TTC549 (cell line): ENCODE results near the gene IL1RAPL2.
"Not testable (repeated sequence)": the region's sequence is repeated elsewhere in the genome, so short reads cannot be mapped to it uniquely, and the experiment has no call there.

Source experiments
- FAIRE-seq: peaks from 2 replicates; lab custom pipeline; 2012; peaks lifted over from hg19 to GRCh38; lab: Jason Lieb, UNC

Gene IL1RAPL2

DNA sequence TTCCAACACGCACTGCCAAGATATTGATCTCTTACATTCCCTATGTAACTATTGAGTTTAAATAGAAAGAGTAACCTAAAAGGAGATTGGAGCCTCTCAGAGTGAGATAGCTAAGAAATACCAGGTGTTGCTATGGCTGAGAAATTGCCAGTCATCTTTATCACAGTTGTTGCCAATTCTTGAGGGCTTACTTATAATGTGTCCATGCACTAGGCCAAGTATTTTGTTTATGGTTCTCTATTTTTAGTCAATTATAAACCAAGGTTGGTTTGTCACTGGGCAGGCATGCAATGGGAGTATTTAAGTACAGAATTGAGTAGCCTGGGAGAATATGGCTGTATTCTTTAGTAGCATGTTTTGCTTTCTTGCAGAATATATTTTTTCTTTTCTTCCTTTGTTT is 452.9 kb downstream of the IL1RAPL2 start:
- no peak for FAIRE-seq

DNA sequence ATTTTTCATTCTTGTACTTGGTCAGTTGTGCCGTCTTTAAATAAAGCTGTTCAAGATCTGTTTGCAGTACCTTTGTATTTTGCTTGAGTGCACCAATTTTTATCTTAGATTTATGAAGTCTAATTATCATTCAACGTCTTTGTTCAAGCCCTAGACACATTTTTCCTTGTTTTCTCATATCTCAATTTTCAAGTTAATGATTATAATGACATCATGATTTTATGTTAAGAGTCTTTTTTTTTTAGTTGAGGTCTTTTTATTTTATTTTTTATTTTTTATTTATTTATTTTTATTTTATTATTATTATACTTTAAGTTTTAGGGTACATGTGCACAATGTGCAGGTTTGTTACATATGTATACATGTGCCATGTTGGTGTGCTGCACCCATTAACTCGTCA is 463.0 kb downstream of the IL1RAPL2 start:
- FAIRE-seq = not testable (repeated sequence)

DNA sequence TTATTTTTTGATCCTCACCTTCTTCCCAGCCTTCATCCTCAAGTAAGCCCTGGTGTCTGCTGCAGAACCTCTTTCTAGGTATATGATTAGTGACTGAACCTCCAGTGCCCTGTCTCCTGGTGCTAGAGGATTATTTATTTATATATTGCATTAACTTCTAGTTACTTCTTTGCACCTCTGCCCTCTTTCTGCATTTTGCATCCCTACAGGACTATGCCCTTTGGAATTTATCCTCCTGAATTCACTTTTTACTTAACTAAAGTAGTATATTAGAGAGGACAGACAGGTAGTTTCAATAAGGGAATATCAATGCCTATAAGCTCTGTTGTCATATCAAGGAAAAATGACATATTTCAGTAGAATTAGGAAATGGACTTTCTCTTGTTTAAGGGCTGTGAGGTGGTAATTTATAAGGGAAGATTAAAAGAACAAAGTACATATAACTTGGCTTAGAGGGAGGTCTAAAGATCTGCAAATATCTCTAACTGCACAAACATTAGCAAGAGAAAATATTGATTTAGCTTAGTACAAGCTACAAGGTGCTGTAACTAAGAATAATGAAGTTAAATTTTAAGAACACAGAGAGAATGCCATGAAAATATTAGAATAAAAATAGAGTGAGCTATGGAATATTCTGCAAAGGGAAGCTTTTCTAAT is 472.8 kb downstream of the IL1RAPL2 start:
- no peak for FAIRE-seq

DNA sequence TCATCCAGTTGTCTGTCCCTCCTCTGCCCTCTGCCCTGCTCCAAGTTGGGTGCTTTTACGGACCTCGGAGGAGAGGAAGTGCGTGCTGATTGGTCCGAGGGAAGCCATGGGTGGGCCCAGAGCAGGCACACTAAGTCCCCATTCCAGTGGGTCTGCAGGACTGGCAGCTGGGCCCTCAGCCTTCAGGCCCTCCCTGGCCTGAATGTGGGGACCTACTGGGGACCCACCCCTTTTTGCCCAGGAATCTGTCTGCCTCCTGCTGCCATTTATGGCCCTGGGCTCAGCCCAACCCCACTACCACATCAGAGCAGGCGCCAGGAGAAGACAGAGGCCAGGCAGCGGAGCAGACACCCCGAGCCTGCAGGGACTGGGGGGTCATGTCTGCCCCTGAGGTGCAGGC is 484.9 kb downstream of the IL1RAPL2 start:
- FAIRE-seq = no peak

DNA sequence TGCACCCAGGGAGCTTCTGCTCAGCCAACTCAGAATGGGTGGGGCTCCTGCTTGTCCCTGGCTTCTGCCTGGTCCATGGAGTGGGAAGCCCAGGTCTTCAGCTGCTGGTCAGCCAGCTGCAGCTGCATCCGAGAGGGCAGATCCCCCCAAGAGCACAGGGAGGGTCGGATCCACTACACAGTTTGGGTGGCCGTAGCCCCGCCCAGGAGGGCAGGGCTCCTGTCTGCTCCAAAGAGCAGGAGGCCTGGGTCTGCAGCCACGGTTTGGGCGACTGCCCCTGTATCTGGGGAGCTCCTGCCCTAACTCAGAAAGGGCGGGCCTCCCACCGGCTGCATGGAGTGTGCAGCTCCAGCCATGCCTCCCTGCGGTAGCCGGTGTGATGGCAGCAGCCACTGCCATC is 485.4 kb downstream of the IL1RAPL2 start:
- FAIRE-seq = no peak

DNA sequence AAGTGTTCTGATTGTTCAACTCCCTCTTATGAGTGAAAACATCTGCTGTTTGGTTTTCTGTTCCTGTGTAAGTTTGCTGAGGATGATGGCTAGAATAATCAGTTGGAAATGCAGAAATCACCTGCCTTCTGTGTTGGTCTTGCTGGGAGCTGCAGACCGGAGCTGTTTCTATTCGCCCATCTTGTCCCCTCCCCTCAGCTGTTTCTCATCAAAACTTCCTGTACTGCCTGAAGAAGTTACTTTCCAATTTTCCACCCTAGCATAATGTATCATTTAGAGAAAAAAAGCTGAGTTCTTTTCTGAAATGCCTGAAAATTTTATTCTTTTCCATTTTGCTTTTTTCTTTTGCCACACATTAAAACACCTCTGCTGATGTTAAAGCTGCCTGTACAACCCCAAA is 486.9 kb downstream of the IL1RAPL2 start:
- FAIRE-seq = no peak

DNA sequence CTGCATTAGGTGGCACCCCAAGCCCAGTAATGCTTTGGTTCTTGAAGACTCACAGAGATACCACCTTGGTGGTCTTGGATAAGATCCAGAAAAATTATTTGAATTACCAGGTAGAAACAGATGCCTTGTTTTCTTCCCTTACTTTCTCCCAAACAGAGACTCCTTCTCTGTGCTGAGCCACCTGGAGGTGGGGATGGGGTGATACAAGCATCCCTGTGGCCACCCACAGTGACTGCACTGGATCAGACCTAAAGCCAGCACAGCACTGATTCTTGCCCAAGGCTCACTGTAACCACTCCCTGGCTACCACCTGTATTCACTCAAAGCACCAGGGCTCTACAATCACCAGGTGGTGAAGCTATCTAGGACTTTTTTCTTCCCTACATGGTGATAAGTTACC is 497.7 kb downstream of the IL1RAPL2 start:
- no peak for FAIRE-seq

DNA sequence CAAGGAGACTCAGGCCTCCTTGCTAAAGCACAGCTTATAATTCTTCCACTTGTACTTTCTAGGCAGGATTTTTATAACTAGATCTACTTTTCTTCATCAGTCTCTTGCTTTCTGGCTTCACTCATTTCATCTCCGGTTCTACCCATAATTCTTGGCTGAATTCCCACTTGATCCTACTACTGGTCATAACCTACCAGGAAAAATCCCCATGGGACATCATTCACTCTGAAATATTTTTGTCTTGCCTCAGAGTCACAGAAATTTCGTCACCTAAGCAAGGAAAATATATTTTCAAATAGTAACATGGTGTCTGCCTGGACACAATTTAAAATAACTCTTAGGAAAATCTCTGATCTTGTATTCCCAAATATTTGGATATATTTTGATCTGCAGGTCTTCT is 532.2 kb downstream of the IL1RAPL2 start:
- no peak for FAIRE-seq

DNA sequence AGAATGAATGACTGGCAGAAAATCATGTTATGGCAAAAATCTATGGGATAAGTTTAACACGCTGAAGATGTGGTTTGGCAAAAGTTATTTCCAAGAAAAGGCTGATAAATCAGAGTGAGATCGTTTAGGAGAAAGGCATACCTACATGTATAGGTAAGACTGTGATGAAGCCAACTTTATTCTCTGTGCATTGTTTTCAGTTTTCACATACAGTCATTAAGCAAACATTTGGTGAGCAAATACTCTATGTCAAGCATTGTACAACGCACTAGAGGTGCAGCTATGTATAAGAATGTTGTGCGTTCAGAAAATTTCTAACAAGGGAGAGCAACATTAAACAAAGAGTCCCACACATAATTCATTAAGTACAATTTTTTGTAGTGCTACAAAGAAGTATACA is 532.8 kb downstream of the IL1RAPL2 start:
- no peak for FAIRE-seq

DNA sequence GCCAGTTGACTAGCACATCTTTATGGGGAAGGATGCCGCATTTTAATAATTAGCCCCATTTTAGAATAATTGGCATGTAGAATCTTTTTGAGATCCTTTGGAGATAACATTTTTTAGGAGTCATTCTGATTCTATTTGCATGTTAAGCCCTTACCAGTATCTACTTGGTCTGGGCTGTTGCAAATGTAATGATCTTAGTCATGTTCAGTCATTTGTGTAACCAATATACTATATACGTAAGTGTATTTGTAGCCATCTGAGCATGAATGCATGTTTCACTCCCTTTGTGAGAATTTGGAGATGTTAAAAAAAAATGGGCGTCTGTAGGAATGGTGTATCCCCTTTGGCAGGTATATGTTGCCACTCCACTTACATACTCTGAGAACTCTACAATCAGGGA is 535.4 kb downstream of the IL1RAPL2 start:
- no peak for FAIRE-seq

DNA sequence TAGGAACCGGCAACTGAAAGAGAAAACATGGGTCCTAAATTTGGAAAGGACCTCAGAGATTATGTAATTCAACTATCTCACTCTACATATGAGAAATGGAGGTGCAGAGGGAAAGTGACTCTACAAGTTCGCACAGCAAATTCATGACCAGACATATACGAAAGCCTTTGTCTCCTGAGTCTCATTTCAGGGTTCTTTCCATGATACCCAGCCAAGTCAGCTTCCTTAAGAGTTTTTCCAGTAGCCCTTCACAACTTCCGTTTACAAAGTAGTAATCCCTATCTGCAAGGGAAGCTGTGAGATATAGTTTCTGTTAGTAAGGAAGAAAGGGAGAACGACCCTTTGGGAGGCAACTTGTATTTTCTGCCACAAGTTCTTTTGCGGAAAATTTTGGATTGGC is 543.9 kb downstream of the IL1RAPL2 start:
- FAIRE-seq = no peak

DNA sequence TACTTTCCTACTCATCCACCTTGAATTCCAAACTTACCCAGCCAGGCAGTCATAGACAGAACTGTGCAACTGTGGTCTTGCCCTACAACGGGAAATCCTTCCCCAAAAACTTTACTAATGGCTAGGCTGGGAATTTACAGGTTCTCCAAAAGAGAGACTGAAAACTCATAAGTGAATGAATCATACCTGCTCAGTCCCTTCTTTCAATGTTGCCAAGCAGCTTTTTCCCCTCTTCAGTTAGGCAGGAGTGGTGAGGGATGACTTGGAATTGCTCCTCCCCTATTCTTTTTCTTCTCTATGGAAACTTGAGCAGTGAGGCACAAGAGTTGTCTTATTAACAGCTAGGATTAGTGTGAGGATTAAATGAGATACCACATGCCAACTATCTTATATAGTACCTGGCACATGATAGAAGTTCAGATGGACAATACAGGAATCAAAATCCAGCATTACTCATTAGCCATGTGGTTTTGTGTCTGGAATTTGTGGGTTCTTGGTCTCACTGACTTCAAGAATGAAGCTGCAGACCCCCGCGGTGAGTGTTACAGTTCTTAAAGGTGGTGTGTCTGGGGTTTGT is 548.6 kb downstream of the IL1RAPL2 start:
- no peak for FAIRE-seq

DNA sequence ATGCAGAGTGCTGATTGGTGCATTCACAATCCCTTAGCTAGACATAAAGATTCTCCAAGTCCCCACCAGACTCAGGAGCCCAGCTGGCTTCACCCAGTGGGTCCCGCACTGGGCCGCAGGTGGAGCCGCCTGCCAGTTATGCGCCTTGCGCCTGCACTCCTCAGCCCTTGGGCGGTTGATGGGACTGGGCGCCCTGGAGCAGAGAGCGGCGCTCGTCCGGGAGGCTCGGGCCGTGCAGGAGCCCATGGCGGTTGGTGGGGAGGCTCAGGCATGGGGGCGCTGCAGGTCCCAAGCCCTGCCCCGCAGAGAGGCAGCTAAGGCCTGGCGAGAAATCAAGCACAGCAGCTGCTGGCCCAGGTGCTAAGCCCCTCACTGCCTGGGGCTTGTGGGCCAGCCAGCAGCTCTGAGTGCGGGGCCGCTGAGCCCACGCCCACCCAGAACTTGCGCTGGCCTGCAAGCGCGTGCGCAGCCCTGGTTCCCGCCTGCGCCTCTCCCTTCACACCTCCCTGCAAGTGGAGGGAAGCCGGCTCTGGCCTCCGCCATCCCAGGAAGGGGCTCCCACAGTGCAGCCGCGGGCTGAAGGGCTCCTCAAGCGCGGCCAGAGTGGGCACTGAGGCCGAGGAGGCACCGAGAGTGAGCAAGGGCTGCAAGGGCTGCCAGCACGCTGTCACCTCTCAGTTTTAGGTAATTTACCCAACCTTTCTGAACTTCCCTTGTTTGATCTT is 549.8 kb downstream of the IL1RAPL2 start:
- not testable (repeated sequence) for FAIRE-seq

DNA sequence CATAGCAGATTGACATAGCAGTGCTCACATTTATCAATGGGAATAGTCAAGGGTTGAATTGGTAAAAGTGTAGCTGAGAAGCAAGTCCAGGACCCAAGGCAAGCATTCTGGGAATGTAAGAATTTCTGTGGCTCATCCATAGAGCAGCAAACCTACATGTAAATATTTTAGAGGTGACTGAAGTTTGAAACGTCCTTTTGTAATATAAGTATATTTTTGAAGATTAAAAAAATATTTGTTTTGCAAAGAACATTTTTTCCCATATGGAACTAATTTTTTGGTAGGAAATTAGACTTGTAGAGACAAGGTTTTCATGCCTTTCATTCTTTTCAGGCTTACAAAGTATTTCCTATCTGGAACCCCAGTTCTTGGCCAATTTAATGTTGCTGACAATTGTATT is 550.5 kb downstream of the IL1RAPL2 start:
- FAIRE-seq = no peak

DNA sequence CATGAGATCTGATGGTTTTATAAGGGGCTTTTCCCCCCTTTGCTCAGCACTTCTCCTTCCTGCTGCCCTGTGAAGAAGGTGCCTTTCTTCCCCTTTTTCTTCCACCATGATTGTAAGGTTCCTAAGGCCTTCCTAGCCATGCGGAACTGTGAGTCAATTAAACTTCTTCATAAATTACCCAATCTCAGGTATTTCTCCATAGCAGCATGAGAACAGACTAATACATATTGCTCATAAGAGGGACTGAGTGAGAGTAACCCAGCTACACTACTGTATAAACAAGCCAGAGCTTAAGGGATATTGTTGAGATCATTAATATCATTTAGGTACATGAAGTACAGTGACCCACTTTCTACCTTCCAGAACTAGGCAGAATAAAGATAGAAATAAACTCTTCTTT is 551.6 kb downstream of the IL1RAPL2 start:
- FAIRE-seq = no peak

DNA sequence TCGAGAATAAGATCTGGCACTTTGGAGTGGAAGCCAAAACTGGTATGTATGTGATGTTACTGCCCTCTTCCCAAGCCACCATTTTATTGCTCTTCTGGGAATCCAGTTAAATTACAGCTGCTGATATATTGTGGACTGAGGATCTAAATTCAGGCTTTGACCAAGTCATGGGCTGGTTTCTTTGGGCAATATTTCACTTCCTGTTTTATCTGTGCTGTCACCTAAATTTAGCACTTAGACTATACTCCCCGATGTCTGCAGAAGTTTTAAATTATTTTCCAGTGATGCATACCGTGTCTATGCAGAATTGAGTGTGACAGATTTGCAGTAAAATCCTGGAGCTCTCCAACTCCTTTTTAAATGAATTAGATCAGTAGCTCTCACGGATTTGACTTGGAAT is 554.5 kb downstream of the IL1RAPL2 start:
- no peak for FAIRE-seq

DNA sequence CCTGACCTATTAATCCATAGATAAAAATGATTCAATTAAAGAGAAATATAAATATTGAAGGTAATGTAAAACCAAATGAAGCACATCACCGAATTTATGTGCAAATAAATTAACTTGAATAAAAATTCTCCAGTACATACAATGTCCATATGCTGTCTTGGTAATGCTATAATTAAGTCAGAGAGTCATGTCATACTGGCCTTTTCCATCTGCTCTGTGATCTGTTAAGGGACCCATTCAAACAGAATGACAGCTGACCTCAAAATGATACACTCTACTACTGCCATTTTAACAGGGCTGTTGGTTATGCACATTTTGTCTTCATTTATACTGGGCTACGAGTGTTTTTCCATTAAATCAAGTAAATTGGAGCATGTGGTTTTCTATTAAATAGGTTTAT is 555.2 kb downstream of the IL1RAPL2 start:
- FAIRE-seq = no peak

DNA sequence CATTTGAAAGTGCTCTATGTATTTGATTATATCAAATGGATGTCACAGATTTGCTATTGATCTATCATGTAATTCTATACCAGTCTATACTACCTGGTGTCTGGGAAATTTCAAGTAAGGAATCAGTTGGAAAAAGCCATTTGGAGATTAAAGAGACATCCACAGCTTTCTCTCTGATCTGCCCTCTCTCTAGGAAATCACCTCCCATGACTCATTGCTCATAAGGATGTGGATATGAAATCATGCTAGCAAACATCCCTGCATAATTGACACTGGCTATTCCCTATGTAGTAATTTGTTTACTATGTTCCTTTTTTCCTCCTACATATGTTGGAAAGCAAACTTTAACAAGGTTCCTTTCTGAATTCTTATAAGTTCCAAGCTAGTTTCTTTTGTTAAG is 560.2 kb downstream of the IL1RAPL2 start:
- no peak for FAIRE-seq

DNA sequence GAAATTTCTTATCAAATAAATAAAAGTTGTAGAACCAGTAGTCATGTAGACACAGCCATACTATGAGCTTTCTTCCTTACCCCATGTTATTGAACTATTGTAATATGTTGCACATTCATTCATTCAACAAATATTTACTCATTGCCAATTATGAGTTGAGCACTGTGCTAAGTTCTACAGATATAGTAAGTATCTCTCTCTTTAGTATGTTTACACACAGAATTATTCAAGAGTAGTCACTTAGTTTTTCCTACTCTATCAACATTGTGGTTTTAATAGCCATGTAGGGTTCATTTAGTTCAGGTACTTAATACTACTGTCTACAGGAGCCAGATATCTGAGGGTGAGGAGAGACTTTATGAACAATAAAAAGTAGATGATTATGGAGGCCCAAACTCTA is 568.3 kb downstream of the IL1RAPL2 start:
- FAIRE-seq = no peak

DNA sequence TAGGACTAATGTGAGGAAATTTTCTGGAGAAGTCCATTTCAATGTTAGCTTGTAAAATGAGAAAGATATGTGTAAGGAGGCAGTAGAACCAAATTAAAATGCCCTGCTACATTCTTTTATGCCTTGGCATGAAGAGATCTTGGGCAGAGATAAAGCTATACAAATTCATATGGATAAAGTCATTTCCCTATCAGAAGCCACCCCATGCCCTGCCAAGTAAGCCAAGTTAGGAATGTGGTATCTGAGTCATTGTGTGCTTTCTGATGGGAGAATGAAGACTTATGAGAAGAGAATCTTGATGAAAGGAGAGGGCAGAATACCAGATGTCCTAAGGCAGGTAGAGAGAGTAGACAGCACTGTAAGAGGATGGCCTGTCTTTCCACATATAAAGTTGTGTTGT is 570.8 kb downstream of the IL1RAPL2 start:
- no peak for FAIRE-seq

DNA sequence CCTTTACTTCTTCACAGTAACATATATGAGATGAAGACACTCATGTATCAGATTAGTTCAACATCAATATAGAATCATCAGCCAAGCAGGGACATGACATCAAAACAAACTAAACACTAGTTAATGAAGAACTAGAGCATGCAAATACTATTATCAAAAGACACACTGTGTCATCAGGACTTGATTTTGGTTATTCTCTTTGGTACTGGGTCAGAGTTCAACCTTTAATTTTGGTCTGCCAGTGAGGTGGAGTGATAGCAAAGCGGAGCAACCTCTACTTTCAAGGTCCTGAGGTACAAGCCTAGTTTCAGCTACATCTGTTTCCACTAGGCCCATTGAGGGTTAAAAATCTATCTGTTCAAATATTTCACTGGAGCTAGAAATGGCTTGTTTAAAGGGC is 584.0 kb downstream of the IL1RAPL2 start:
- FAIRE-seq = no peak

DNA sequence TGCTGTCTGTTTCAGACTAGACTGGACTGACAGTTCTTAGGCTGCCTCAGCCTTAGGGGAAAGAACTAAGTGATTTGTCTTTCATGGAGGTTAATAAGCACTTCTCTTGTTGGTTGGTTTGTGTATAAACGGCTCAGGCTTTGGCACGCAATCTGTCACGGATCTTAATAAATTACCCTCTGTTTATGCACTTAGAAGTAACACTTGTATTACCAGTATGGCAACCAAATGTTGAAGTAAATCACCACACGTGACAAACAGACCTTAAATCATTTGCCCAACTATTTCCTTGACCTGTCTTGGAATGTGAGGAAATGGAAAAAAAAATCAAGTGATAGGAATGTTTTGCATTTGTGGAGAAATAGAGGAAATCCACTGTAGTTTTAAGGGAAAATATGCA is 584.6 kb downstream of the IL1RAPL2 start:
- no peak for FAIRE-seq

DNA sequence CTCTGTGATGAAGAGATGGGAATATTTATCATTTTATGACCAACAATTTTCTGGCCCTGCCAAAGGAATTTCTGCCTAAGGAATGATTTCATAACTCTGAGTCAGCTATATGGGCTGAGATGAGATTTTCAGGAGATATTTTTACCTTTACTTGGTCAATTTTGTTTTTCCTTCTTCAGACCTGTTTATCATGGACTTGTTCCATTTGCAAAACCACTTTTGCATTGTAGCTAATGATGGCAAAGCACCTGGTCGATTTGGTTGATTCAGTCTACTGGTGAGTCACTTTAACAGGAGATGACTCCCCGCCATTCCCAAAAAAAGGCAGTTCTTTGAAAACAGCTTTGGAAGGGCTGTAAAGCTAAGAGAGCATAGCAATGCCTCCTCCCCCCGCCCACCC is 601.2 kb downstream of the IL1RAPL2 start:
- FAIRE-seq = no peak

DNA sequence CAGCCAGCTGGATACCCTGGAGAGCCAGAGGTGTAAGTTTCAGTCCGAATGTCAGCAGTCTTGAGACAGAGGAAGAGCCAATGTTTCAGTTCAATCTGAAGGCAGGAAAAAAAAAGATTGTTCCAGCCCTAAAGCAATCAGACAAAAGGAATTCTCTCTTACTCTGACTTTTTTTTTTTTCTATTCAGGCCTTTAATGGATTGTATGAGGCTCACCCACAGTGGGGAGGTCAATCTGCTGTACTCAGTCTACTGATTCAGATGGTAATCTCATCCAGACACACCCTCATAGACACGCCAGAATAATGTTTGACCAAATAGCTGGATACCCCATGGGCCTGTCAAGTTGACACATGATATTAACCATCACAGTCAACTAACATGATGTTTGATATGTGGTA is 602.6 kb downstream of the IL1RAPL2 start:
- FAIRE-seq = no peak
